ENCODE results near the gene KRTAP5-6. TPM values are rescaled to one million over a fixed set of nuclear protein-coding genes. Genes with fewer than 3 reads are reported as not detected.
"Not testable (repeated sequence)": the region's sequence is repeated elsewhere in the genome, so short reads cannot be mapped to it uniquely, and the experiment has no call there.

Gene KRTAP5-6
- total RNA-seq, 1 experiment from 2014 or later: not detected

DNA sequence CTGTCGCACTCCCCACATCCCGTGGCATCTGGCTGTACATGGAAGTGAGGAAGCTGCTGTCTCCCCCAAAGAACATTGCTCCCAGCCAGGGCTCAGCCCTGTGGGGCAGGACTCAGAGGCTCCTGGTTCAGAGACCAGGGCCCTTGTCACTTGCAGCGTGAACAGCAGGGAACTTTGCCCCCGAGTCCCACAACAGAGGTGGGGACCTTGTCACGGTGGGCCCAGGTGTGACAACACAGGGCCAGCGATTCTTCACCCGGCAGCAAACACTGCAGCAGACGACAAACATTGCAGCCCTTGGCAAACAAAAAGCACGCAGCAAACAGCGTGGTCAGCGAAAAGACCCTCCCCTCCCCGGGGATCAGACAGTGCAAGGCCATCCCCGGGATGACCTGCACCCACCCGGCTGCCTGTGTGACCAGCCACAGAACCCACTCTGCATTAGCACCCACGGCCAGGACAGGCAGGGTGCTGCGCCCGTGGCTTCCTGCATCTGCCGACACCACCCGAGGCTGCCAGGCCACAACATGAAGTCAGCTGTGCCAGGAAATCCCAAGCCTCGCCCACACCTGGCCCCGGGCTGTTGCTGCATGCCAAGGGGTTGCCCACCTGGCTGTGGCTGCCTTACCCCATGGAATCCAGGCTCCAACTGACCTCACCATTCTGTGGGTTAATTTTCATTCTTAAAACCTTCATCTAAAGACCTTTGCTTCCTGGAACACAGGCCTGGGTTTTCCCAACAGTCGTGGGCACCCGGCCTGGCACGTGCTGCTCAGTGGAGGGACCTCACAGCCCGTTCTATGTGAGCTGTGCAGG, 35.3 kb upstream of the KRTAP5-6 start:
- not testable (repeated sequence) for DNase-seq (ENCODE audit: low read depth)

DNA sequence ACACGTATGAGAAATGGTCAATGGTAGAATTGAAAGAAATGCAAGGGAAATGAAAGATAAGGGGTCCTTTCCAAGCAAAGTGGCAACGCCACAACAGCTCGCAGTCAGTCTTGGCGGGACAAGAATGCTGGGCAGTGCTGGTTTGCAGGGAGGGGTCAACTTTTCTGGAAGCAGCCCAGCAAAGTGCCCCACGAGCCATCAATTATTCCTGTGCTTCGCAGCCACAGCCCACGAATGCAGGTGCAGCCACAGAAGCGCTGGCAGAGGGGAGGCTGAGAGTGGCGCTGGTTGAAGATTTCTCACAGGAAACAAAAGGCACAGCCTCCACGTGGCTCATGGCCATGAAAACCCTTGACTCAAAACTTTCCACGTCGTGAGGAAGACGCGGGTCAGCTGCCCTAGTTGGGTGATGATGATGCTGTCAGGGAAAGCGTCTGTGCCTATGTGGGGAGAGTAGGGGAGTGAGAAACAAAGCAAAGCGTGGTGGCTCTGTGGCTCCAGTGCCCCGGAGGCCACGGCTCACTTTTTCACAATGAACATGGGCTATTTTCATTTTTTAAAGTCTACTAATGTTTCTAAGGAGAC, 34.2 kb upstream of the KRTAP5-6 start:
- not testable (repeated sequence) for DNase-seq (ENCODE audit: low read depth)

DNA sequence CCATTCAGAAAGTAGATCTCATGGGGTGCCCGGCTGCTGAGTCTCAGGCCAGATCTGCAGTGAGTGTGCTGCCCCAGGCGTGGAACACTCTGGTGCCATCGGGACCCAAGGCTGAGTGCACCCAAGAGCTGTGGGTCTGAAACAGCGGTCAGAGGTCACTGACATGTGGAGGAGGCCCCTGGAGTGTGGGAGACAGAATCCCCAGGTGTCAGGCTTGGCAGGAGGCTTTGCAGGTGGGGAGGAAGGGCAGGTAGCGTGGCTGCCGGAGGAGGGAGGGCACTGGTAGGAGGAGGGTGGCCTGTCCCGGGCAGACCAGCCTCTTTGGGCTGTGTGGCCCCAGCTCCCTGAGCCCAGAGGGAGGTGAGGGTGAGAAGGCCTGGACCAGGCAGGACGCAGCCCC, 31.7 kb upstream of the KRTAP5-6 start:
- DNase-seq (ENCODE audit: low read depth): no peak

DNA sequence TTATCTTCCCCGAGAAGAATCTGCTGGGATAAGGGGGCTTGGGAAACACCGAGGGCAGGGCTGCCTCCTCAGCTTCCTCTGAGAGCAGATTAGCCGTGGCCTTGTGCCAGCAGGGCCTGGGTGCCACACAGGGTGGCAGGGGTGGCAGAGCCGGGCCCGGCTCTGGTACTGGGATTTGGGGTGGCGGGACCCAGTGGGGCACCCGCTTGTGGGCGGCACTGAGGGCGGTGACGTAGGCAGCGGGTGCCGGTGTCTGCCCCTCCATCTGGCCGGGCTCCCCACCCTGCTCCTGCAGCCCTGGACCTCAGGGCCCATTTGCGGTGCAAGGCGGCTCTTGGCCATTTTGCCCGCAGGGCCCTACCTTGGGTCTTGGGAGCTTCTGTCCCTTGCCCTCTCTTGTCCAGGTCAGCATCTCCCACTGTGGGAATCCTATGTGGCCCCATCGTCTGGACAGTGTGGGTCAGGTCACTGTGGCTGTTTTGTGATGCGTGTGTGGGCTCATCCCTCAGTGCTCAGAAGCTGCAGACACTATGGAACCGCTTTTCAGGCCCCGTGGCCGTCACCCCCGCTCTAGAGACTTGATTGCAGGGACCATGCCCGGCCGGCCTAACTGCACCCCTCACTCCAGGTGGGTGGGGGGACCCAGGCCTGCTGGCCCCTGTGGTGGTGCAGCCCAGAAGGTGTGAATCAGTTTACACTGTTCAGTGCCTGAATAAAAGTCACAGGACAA, 29.7 kb upstream of the KRTAP5-6 start:
- DNase-seq (ENCODE audit: low read depth): no peak

DNA sequence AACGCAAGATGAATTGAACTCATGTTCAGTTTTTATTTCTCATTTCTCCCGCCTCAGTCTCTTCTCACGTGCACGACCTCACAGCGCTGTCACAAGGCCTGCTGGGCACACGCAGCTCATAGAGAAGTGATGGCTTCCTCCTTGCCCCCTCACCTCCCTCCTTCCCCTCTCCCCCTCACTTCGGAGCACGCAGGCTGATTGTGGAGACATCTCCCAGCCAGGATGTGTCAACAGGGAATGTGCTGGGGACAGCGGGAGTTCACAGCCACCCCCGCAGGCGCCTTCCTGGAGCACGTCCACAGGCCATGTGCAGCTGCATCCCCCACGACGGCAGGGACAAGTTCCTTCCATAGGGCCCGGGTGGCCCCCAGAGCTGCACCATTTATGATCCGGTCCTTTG, 29.1 kb upstream of the KRTAP5-6 start:
- DNase-seq (ENCODE audit: low read depth): no peak

DNA sequence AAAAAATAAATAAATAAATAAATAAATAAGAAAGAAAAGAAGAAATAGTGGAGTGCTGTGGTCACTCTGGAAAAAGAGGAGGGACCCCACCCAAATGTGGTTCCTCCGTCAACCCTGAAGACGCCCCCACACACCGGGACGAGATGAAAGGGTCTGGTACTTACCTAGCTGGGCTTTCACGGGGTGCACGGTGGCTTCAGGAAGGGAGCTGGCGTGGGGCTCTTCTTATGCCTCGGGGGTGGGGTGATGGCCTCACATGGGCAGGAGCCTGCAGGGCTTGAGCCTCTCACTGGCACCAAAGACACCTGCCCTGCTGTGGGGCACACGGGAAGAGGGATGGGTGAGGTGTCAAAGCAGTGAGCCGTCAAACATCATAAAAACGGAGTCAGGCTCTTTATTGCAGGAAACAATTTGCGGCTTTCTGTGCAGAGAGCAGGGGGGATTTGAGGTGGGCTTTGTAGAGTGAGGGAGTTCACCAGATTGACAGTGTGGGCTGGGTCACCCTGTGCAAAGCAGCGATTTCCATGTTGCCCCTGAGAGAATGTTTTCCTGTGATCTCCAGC, 28.0 kb upstream of the KRTAP5-6 start:
- DNase-seq (ENCODE audit: low read depth): no peak

DNA sequence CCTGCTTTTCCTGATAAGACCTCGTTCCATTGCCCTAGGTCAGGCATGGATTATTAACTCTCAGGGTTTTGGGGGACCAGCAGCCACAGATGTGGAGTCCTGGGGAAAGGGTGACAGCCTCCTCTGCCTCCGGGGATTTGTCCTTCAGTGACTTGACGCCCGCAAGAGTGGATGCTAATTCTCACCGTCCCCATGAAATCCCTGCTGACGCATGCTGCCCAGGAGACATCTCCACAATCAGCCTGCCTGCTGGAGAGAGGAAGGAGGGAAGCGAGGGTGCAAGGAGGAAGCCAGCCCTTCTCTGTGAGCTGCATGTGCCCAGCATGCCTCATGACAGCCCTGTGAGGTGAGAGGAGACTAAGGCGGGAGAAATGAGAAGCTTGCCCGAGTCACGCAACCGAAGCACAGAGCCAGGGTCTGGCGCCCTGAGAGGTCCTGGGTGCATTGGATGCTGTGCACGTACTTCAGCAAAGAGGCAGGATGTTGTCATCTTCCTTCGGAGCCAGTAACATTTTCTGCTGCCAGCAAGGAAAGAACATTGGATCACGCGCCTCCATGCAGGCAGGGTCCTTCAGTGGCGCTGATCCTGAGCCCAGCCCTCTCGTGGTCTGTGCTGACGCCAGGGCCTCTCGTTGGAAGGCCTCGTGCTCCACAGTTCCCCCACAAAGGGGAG, 27.3 kb upstream of the KRTAP5-6 start:
- peak; percentile 11 for DNase-seq (ENCODE audit: low read depth)

DNA sequence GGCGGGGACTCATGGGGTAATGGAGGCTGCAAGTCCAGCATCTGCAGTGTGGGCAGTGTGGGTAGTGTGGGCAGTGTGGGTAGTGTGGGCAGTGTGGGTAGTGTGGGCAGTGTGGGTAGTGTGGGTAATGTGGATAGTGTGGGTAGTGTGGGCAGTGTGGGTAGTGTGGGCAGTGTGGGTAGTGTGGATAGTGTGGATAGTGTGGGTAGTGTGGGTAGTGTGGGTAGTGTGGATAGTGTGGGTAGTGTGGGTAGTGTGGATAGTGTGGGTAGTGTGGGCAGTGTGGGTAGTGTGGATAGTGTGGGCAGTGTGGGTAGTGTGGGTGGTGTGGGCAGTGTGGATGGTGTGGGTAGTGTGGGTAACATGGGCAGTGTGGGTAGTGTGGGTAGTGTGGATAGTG, 26.5 kb upstream of the KRTAP5-6 start:
- DNase-seq (ENCODE audit: low read depth): not testable (repeated sequence)

DNA sequence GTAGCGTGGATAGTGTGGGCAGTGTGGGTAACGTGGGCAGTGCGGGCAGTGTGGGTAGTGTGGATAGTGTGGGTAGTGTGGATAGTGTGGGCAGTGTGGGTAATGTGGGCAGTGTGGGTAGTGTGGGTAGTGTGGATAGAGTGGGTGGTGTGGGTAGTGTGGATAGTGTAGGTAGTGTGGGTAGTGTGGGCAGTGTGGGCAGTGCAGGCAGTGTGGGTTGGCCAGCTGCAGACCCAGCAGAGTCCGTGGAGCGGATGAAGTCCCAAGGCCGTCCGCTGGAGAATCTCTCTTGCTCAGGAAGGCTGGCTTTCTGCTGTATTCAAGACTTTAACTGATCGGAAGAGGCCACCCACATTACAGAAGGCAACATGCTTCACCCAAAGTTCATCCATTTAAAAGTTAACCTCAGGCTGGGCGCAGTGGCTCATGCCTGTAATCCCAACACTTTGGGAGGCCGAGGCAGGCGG, 26.1 kb upstream of the KRTAP5-6 start:
- DNase-seq (ENCODE audit: low read depth): no peak

DNA sequence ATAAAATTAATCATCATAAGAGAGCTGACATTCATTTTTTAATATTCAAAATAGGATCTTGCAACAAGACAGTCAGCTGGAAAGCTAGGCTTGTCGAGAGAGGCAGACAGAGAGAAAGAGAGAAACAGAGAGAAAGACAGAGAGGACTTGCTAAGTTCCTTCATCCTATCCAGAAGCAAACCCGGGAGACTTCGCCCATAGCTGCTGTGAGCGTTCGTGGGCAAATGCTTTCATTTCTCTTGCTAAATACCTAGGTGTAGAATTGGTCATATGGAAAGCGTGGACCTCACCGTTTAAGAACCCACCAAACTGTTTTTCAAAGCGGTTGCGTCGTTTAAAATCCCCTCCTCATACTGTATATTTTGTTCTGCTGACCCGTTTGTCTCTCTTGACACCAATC, 25.3 kb upstream of the KRTAP5-6 start:
- DNase-seq (ENCODE audit: low read depth): no peak

DNA sequence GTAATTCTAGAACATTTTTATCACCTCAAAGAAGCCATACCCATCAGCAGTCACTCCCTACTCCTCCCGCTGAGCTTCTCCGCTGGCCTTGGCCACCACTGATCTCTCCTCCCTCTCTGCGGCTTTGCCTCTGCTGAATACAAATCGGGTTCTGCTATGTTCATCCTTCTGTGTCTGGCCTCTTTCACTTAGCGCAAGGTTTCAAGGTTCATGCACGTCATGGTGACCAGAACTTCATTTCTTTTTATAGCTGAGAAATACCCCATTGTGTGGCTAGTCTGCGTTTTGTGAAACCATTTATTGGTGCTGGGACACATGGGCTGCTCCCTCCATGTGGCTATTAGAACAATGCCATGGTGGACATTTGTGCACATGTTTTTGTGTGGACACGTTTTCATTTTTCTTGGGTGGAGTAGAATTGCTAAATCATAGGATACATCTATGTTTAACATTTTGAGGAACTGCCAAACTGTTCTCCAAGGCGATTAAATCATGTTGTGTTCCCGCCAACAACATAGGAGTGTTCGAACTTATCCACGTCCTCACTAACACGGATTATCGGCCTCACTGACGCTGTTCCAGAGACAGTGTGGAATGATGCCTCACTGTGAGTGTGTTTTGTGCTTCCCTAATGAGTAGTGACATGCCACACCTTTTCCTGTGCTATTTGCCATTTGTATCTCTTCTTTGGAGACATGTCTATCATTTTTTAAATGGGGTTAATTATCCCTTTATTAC, 24.2 kb upstream of the KRTAP5-6 start:
- no peak for DNase-seq (ENCODE audit: low read depth)

DNA sequence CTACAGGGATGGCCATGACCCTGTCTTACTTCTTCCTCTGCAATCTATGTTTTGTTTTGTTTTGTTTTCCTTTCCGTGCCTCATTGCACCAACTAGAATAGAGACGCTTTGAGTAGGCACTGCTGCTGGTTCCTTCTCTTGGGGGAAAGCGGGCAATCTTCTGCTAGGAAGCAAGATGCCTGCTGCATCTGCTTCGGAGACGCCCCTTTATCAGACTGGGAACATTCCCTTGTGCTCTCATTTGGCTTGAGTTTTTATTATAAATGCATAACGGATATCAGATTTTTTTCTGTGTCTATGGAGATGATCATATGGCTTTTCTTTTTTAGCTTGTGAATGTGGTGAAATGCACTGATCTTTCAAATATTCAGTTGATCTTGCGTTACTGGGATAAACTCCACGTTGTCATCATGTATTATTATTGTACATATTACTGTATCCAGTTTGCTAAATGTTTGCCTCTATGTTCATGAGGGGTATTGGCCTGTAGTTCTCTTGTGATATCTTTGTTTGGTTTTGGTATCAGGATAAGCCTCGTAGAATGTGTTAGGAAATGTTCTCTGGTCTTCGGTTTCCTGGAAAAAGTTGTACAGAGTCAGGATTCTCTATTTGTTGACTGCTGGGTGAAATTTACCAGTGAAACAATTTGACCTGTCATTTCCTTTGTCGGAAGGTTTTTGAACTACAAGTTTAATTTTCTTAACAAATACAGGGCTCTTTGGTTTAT, 23.4 kb upstream of the KRTAP5-6 start:
- no peak for DNase-seq (ENCODE audit: low read depth)

DNA sequence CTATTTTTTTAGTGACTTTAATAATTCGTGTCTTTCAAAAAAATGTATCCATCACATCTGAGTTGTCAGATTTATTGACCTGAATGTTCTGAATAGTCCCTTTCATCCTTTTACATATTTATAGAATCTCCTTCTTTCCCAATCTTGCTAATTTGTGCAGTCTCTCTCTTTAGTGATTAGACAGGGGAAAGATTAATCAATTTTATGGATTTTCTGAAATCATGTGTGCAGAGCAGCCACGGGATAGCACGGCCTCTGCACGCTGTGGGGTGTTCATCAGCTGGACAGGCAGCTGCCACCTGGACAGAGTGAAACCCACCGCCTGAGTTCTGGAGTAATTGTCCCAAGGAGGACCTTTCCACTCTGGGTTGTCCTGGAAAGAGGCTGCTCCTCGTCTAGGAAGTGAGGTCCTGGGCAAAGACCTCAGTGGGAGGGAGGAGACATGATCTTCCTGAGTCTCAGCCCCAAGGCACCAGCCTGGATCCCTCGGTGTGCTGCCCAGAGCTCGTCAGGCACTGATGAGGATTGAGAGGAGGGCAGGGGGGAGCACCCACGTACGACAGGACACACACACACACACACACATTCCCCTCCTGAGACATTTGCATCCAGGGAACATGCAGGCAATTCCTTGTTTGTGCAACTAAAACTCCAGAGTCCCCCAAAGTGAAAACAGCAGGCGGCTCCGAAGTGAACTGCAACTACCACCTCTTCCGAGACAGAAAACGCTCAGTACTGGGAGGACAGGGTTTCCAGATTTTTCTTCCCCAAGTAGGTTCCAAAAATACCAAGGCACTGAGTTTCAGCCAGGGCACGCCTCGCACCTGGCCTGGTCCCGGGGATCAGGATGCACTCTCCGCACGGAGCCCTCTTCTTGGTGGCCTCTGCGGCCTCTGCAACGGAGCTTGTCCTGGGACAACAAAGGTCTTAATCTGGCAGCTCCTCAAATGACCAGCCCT, 22.5 kb upstream of the KRTAP5-6 start:
- no peak for DNase-seq (ENCODE audit: low read depth)

DNA sequence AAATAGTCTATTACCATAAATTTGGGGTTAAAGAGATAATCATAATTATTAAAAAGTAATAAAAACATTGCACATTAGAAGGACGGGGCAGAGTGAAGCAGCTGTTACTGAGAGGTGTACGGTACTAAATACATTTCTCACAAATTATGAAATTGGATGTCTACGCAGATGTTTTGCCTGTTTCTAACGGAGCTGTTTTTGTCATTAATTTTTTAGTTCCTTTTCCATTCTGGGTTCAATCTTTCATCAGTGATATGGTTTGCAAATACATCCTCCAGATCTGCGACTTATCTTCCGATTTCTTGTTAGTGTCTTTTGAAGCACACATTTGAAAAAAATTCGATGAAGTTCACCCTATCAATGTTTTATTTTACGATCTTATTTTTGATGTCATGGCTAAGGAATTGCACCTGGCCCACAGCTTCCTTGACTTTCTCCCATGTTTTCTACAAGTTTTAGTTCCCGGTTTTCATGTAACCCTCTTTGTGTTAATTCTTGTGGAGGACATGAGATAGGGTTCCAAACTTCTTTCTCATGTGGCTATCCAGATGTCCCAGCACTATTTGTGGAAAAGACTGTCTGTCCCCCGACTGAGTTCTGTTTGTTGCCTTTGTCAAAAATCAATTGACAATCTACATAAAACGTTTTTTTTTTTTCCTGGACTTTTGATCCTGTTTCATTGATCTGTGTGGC, 21.3 kb upstream of the KRTAP5-6 start:
- no peak for DNase-seq (ENCODE audit: low read depth)

DNA sequence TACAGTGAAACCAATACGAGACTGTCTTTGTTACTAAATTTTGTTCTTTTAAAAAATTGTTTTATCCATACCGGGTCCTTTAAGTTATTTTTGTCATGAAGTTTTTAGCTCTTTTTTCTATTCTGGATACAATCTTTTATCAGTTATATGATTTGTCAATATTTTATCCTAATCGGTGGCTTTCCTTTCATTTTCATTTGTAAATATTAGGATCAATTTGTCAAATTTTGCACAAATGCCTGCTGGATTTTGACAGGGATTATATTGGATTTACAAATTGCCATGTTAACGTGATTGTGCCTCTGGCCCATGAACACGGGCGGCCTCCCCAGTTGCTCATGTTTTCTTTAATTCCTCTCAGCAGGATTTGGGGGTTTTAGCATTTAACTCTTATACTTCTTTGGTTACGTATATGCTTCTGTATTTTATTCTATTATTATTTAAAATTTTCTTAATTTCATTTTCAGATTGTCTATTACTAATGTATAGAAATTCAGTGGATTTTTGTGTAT, 20.7 kb upstream of the KRTAP5-6 start:
- DNase-seq (ENCODE audit: low read depth): no peak

DNA sequence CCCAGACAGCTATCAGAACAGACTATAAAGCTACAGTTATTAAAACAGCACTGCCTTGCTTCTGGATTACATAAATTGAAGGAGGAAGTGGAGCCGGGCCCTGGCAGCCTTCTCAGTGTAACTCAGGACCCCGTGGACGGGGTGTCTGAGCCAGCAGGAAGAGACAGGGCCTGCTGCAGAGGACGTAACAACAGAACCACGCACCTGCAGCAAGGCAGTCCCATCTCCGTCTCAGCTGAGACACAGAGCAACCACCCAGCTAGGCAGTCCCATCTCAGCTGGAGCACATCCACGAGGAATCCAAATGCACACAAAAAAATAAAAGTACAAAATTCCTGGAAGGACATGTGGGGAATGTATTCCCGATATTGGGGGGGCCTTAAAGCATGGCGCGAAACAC, 17.1 kb upstream of the KRTAP5-6 start:
- DNase-seq (ENCODE audit: low read depth): no peak

DNA sequence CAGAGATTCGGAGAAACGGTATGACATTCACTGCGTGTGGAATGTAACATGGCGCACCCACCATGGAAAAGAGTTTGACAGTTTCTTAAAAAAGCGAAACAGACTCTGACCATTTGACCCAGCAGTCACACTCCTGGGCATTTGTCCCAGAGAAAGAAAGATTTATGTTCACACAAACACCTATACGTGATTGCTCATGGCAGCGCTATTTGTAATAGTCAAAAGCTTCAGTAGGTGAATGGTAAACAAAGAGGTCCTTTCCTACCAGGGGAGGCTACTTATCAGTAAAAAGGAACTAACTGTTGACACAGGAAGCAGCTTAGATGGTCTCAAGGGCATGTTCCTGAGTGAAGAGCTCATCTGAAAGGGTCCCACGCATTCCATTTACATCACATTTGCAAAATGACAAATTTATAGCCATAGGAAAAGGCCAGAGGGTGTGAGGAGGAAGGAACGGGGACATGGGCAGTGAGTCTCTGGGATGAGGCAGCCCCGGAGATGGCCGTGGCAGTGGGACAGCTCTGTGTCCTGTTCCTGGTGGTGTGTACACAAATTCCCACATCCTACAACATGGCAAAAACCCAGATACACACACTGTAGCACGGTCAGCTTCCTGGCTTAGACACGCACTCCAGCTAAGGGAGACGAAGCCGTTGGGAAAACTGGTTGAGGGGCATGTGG, 14.6 kb upstream of the KRTAP5-6 start:
- peak; percentile 22 for DNase-seq (ENCODE audit: low read depth)

DNA sequence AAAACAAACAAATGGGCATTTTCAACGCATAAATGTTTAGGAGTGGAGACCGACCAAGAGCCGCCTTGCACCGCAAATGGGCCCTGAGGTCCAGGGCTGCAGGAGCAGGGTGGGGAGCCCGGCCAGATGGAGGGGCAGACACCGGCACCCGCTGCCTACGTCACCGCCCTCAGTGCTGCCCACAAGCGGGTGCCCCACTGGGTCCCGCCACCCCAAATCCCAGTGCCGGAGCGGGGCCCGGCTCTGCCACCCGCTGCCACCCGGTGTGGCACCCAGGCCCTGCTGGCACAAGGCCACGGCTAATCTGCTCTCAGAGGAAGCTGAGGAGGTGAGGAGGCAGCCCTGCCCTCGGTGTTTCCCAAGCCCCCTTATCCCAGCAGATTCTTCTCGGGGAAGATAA, 13.8 kb upstream of the KRTAP5-6 start:
- DNase-seq (ENCODE audit: low read depth): not testable (repeated sequence)
